Esophagus muscularis mucosa (tissue), 4 donors: ENCODE measurements around the gene ZNF605. TPM values are rescaled to one million over a fixed set of nuclear protein-coding genes. Genes with fewer than 3 reads are reported as not detected.
A peak's percentile ranks its signal among the peaks of the same experiment; 100 is the strongest.

ENCODE experiments used
- DNase-seq: peaks from one replicate; pipeline ENCODE4 v3.0.0-alpha.2; 2017; ENCODE audit errors: extremely low spot score
- H3K27ac ChIP-seq, 4 donors: fragments of 200-600 bp; sonication (generic); replicated peaks in 1 of 4; 1 replicate in 3 of 4; 2 replicates in 1 of 4; pipeline ENCODE4 v1.5.1; 2016 to 2019; ENCODE audit warnings: mild to moderate bottlenecking in 1 of 4
- H3K27me3 ChIP-seq, 4 donors: fragments of 200-600 bp; sonication (generic); one replicate each; pipeline versions ENCODE4 v1.5.1 to v1.6.0; 2016 to 2019
- H3K36me3 ChIP-seq, 4 donors: fragments of 200-600 bp; sonication (generic); one replicate each; pipeline ENCODE4 v1.5.1; 2016 to 2019
- H3K4me1 ChIP-seq, 4 donors: fragments of 200-600 bp; sonication (generic); one replicate each; pipeline ENCODE4 v1.5.1; 2016 to 2019
- H3K4me3 ChIP-seq, 4 donors: fragments of 200-600 bp; sonication (generic); 1 replicate in 2 of 4; 2 replicates in 2 of 4; pipeline ENCODE4 v1.5.1; 2016 to 2019; ENCODE audit warnings: mild to moderate bottlenecking in 4 of 4, moderate library complexity in 1 of 4
- H3K9me3 ChIP-seq, 4 donors: fragments of 200-600 bp; sonication (generic); 1 replicate in 3 of 4; 2 replicates in 1 of 4; pipeline ENCODE4 v1.5.1; 2016 to 2019
- EP300 ChIP-seq: sonication (generic); formaldehyde crosslinking; IDR thresholded peaks from one replicate; pipeline ENCODE4 v1.6.1; 2017; ENCODE audit warnings: antibody characterized with exemption
- POLR2A ChIP-seq: fragments of 450-650 bp; IDR thresholded peaks from one replicate; pipeline ENCODE4 v1.6.1; 2017; ENCODE audit warnings: antibody characterized with exemption, moderate library complexity, mild to moderate bottlenecking, low read depth
- POLR2AphosphoS5 ChIP-seq, 2 donors: sonication (generic); formaldehyde crosslinking; IDR thresholded peaks; one replicate each; pipeline ENCODE4 v1.6.1; 2017; ENCODE audit warnings: antibody characterized with exemption in 2 of 2
- WGBS: methylation state at CpG from one replicate; pipeline ENCODE4 v1.1.5; 2018; 5-methylcytosine and 5-hydroxymethylcytosine counted together
- intact Hi-C: fragments of 100-400 bp; cut with DNase I; formaldehyde crosslinking; loops from one replicate; pipeline ENCODE4 v1.15.1; 2023
- total RNA-seq, 4 donors: library from RNA; depleted of rRNA; stranded (reverse); fragments of >200 nt; gene quantifications; one replicate each; pipeline versions ENCODE4 v1.1.0 to v1.2.1, GENCODE V29; 2016
- TF ChIP-seq, protein P1 (sequence below), 3 experiments: fragments of 200-600 bp in 2 of 3; fragments of 450-650 bp in 1 of 3; sonication (generic) in 2 of 3; IDR thresholded peaks; one replicate each; pipeline ENCODE4 v1.5.1; 2017 to 2019; ENCODE audit warnings: antibody characterized with exemption in 3 of 3, mild to moderate bottlenecking in 2 of 3, moderate library complexity in 1 of 3

ZNF605 gene
- total RNA-seq, 4 donors from 2014 or later = 5.5 to 9.0 (median 6.1) TPM

DNA sequence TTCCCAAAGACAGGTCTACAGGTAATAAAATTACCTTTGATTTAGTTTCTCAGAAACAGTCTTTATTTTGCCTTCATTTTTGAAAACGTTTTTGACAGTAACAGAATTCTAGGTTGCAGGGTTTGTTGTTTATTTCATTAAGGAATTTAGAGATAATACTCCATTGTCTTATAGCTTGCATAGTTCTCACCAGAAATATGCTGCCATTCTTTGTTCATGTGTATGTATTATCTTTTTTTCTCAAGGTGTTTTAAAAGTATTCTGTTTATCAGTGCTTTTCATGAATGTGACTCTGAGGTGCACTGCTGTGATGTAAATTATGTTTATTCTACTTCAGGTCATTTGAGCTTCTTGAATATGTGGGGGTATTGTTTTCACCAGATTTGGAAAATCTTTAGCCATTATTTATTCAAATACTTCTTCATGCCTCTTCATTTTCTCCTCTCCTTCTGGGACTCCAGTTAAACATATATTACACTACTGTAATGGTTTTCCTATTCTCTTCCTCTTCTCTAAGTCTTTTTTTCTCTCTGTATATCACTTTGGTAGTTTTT, 32.7 kb downstream of the ZNF605 start:
- WGBS = 74% methylated on average over 1 of the region's 1 CpG
- intact Hi-C loops = no loop called here
- TF ChIP-seq POLR2A (no peak), EP300 (no peak)
- no peak for DNase-seq
- Histone ChIP-seq H3K27ac (no peak overlapping the region), H3K36me3 (peaks cover 0 to 36% (median 22%) of the 10 kb centered on the region in 4 donors), H3K4me1 (no peaks in the 10 kb centered on the region), H3K9me3 (peaks cover 14 to 97% (median 80%) of the 10 kb centered on the region in 4 donors), H3K4me3 (no peak overlapping the region), H3K27me3 (no peaks in the 10 kb centered on the region)

DNA sequence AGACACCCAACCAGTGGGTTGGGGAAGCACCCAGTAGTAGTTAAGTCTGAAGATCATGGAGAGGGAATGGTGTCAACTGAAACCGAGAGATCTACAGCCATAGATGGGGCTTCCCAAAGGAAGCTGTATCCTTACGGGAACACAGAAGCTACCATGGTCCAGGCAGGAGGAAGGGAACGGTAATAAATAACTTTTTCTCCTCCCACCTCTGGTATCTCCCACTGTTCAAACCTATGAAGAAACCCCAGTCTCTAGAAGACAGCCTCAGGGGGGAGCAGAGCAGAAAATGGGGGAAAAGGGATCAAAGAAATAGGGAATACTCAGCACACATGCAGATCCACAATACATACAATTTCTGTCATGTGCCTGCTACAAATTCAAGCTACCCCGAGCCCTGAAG, 33.4 kb downstream of the ZNF605 start:
- Histone ChIP-seq H3K27ac (no peak overlapping the region), H3K27me3 (no peaks in the 10 kb centered on the region), H3K4me1 (no peaks in the 10 kb centered on the region), H3K4me3 (no peak overlapping the region), H3K36me3 (peaks cover 0 to 29% (median 19%) of the 10 kb centered on the region in 4 donors), H3K9me3 (peaks cover 14 to 97% (median 82%) of the 10 kb centered on the region in 4 donors)
- no peak for DNase-seq
- TF ChIP-seq POLR2A (no peak), EP300 (no peak), POLR2AphosphoS5 (IDR thresholded peaks at IDR 0.05) (no peak)
- TF ChIP-seq, protein P1, sequence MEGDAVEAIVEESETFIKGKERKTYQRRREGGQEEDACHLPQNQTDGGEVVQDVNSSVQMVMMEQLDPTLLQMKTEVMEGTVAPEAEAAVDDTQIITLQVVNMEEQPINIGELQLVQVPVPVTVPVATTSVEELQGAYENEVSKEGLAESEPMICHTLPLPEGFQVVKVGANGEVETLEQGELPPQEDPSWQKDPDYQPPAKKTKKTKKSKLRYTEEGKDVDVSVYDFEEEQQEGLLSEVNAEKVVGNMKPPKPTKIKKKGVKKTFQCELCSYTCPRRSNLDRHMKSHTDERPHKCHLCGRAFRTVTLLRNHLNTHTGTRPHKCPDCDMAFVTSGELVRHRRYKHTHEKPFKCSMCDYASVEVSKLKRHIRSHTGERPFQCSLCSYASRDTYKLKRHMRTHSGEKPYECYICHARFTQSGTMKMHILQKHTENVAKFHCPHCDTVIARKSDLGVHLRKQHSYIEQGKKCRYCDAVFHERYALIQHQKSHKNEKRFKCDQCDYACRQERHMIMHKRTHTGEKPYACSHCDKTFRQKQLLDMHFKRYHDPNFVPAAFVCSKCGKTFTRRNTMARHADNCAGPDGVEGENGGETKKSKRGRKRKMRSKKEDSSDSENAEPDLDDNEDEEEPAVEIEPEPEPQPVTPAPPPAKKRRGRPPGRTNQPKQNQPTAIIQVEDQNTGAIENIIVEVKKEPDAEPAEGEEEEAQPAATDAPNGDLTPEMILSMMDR (IDR thresholded peaks at IDR 0.05) = no peak
- intact Hi-C loops = no loop called here
- WGBS = 96% methylated on average over 4 of the region's 4 CpGs

DNA sequence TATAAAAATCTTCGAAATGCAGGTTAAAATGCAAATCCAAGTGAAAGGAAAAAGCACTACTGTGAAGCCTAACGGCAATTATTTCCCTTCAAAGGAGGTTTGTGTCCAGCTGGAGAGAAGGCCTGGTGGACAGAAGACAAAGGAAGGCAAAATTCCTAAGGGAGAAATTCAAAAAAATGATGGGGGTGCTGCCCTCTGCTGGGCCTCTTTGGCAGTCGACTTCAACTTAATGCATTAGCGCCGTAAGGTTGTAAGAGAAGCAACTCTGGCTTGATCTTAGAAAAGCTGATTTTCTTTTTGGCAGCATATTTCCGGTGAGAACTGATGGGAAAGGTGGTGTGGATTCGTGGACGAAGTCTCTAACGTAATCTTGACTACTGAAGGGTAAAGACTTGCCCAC, 34.4 kb downstream of the ZNF605 start:
- 78% methylated on average over 9 of the region's 9 CpGs for WGBS
- peaks cover 13 to 96% (median 77%) of the 10 kb centered on the region in 4 donors for H3K9me3 ChIP-seq
- intact Hi-C loops = no loop called here
- no peak for DNase-seq
- no peak overlapping the region for H3K4me3 ChIP-seq
- TF ChIP-seq POLR2A (no peak), EP300 (no peak), POLR2AphosphoS5 (IDR thresholded peaks at IDR 0.05) (no peak)
- TF ChIP-seq, protein P1 (IDR thresholded peaks at IDR 0.05) = peak in 1 of 3 experiments; percentile 42
- no peaks in the 10 kb centered on the region for H3K27me3 ChIP-seq
- peaks cover 0 to 19% (median 12%) of the 10 kb centered on the region in 4 donors for H3K36me3 ChIP-seq
- H3K4me1 ChIP-seq = no peaks in the 10 kb centered on the region
- no peak overlapping the region for H3K27ac ChIP-seq

DNA sequence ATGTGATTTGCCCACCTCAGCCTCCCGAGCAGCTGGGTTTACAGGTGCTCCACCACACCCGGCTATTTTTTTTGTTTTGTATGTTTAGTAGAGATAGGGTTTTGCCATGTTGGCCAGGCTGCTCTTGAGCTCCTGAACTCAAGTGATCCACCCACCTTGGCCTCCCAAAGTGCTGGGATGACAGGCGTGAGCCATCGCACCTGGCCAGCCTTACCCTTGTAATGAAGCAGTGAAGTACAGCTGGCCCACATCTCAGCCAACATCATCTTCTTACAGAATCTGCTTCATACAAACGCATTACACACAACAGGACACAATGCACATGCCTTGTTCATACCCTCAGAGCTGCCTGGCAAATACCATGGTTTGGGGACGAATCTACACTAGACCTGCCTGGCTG, 37.4 kb downstream of the ZNF605 start:
- Histone ChIP-seq H3K36me3 (peaks cover 0 to 6% (median 0%) of the 10 kb centered on the region in 4 donors), H3K9me3 (peaks cover 6 to 83% (median 57%) of the 10 kb centered on the region in 4 donors), H3K27ac (no peak overlapping the region), H3K4me1 (no peaks in the 10 kb centered on the region), H3K27me3 (no peaks in the 10 kb centered on the region), H3K4me3 (no peak overlapping the region)
- 96% methylated on average over 6 of the region's 6 CpGs for WGBS
- no peak for TF ChIP-seq POLR2A
- TF ChIP-seq EP300 = no peak
- TF ChIP-seq POLR2AphosphoS5 (IDR thresholded peaks at IDR 0.05) = no peak
- TF ChIP-seq, protein P1 (IDR thresholded peaks at IDR 0.05) = no peak
- DNase-seq = no peak
- intact Hi-C loops = no loop called here

DNA sequence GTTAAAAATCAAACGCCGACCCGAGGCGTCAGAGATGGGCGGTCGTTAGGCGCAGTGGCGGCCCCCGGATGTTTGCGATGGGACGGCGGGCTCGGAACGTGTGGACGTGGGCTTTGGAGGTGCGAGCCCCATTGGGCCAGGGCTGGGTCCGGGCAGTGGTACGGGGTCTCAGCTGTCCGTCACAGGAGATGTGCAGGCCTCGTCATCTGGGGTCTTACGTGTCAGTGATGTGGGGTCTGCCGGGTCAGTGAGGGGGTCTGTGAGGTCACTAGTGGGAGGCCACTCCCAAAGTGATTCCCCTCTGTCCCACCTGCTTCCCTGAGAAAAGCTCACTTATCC, 47.1 kb downstream of the ZNF605 start:
- DNase-seq = no peak
- peaks cover 5 to 32% (median 28%) of the 10 kb centered on the region in 4 donors for H3K4me1 ChIP-seq
- no peaks in the 10 kb centered on the region for H3K36me3 ChIP-seq
- peak overlapping the region; percentile 63 to 72 (median 68) for H3K4me3 ChIP-seq
- peak overlapping the region; percentile 82 to 89 (median 87) for H3K27ac ChIP-seq
- TF ChIP-seq, protein P1 (IDR thresholded peaks at IDR 0.05) = no peak
- TF ChIP-seq POLR2A (no peak), POLR2AphosphoS5 (IDR thresholded peaks at IDR 0.05) (no peak), EP300 (no peak)
- WGBS = 0% methylated on average over 4 of the region's 22 CpGs
- H3K27me3 ChIP-seq = no peaks in the 10 kb centered on the region
- H3K9me3 ChIP-seq = peaks cover 0 to 7% (median 4%) of the 10 kb centered on the region in 4 donors
- intact Hi-C loops = no loop called here
